ENCODE results near the gene RMC1. TPM values are rescaled to one million over a fixed set of nuclear protein-coding genes. Genes with fewer than 3 reads are reported as not detected.
A peak's percentile ranks its signal among the peaks of the same experiment; 100 is the strongest.
"Not testable (repeated sequence)": the region's sequence is repeated elsewhere in the genome, so short reads cannot be mapped to it uniquely, and the experiment has no call there.

Gene RMC1
- total RNA-seq, 1 experiment from 2014 or later = 31.0 TPM

GRCh38 chr18:23506393-23506792 lies 3.1 kb downstream of the RMC1 start:
- Mint-ChIP-seq H3K36me3 (ENCODE audit: insufficient read depth, unreplicated experiment) (peaks cover 41% of the 10 kb centered on the region), H3K9me3 (ENCODE audit: low read depth, unreplicated experiment) (no peaks in the 10 kb centered on the region), H3K27me3 (ENCODE audit: unreplicated experiment) (no peaks in the 10 kb centered on the region), H3K27ac (ENCODE audit: unreplicated experiment) (no peak overlapping the region), H3K4me3 (ENCODE audit: low read depth, unreplicated experiment) (no peak overlapping the region), H3K4me1 (ENCODE audit: low read depth, unreplicated experiment) (peaks cover 17% of the 10 kb centered on the region)
- CTCF ChIA-PET = no interaction called here
- DNase-seq = no peak
- no TSS peak for BruUV-seq (replicated peaks)
- intact Hi-C loops (cut with micrococcal nuclease; ENCODE audit: unreplicated experiment) = no loop called here
- no peak for TF ChIP-seq CTCF (IDR thresholded peaks at IDR 0.05; ENCODE audit: unreplicated experiment)

- BruUV-seq (replicated peaks); intact Hi-C loops (cut with micrococcal nuclease; ENCODE audit: unreplicated experiment); H3K4me1 Mint-ChIP-seq (ENCODE audit: low read depth, unreplicated experiment); H3K9me3 Mint-ChIP-seq (ENCODE audit: low read depth, unreplicated experiment); H3K4me3 Mint-ChIP-seq (ENCODE audit: low read depth, unreplicated experiment); H3K27ac Mint-ChIP-seq (ENCODE audit: unreplicated experiment); H3K27me3 Mint-ChIP-seq (ENCODE audit: unreplicated experiment); DNase-seq: not testable (repeated sequence)
- CTCF ChIA-PET = interaction anchor here (0.5 kb wide), 1 partner anchor 37 kb away, joined by 8 read pairs; no protein-coding TSS in a partner anchor
- peaks cover 23% of the 10 kb centered on the region for H3K36me3 Mint-ChIP-seq (ENCODE audit: insufficient read depth, unreplicated experiment)
Measured at GRCh38 chr18:23510923-23511322, 7.6 kb downstream of the RMC1 start.

- BruUV-seq (replicated peaks); H3K27me3 Mint-ChIP-seq (ENCODE audit: unreplicated experiment); intact Hi-C loops (cut with micrococcal nuclease; ENCODE audit: unreplicated experiment); H3K9me3 Mint-ChIP-seq (ENCODE audit: low read depth, unreplicated experiment); H3K4me1 Mint-ChIP-seq (ENCODE audit: low read depth, unreplicated experiment); H3K4me3 Mint-ChIP-seq (ENCODE audit: low read depth, unreplicated experiment); DNase-seq; H3K27ac Mint-ChIP-seq (ENCODE audit: unreplicated experiment): not testable (repeated sequence)
- CTCF ChIA-PET = interaction anchor here (0.7 kb wide), 1 partner anchor 50 kb away, joined by 5 read pairs; no protein-coding TSS in a partner anchor
- H3K36me3 Mint-ChIP-seq (ENCODE audit: insufficient read depth, unreplicated experiment) = peaks cover 28% of the 10 kb centered on the region
Measured at GRCh38 chr18:23512216-23512615, 8.9 kb downstream of the RMC1 start.

GRCh38 chr18:23512641-23513040 lies 9.3 kb downstream of the RMC1 start:
- no TSS peak for BruUV-seq (replicated peaks)
- no peak for DNase-seq
- H3K36me3 Mint-ChIP-seq (ENCODE audit: insufficient read depth, unreplicated experiment) = peaks cover 32% of the 10 kb centered on the region
- H3K4me3 Mint-ChIP-seq (ENCODE audit: low read depth, unreplicated experiment) = no peak overlapping the region
- TF ChIP-seq CTCF (IDR thresholded peaks at IDR 0.05; ENCODE audit: unreplicated experiment) = no peak
- H3K4me1 Mint-ChIP-seq (ENCODE audit: low read depth, unreplicated experiment) = peaks cover 8% of the 10 kb centered on the region
- H3K9me3 Mint-ChIP-seq (ENCODE audit: low read depth, unreplicated experiment) = no peaks in the 10 kb centered on the region
- intact Hi-C loops (cut with micrococcal nuclease; ENCODE audit: unreplicated experiment) = no loop called here
- H3K27me3 Mint-ChIP-seq (ENCODE audit: unreplicated experiment) = no peaks in the 10 kb centered on the region
- CTCF ChIA-PET = no interaction called here
- no peak overlapping the region for H3K27ac Mint-ChIP-seq (ENCODE audit: unreplicated experiment)

- peaks cover 44% of the 10 kb centered on the region for H3K36me3 Mint-ChIP-seq (ENCODE audit: insufficient read depth, unreplicated experiment)
- no peaks in the 10 kb centered on the region for H3K27me3 Mint-ChIP-seq (ENCODE audit: unreplicated experiment)
- peak; percentile 88 for TF ChIP-seq CTCF (IDR thresholded peaks at IDR 0.05; ENCODE audit: unreplicated experiment)
- intact Hi-C loops (cut with micrococcal nuclease; ENCODE audit: unreplicated experiment) = loop anchor here (1.0 to 5.0 kb wide), 3 partner anchors 71 to 296 kb away; partner anchors contain the start of gene NPC1
- H3K4me3 Mint-ChIP-seq (ENCODE audit: low read depth, unreplicated experiment) = no peak overlapping the region
- H3K27ac Mint-ChIP-seq (ENCODE audit: unreplicated experiment) = no peak overlapping the region
- BruUV-seq (replicated peaks) = no TSS peak
- H3K9me3 Mint-ChIP-seq (ENCODE audit: low read depth, unreplicated experiment) = no peaks in the 10 kb centered on the region
- peaks cover 8% of the 10 kb centered on the region for H3K4me1 Mint-ChIP-seq (ENCODE audit: low read depth, unreplicated experiment)
- peak; percentile 79 for DNase-seq
- CTCF ChIA-PET = interaction anchor here (0.6 to 1.2 kb wide), 4 partner anchors 18 to 484 kb away, joined by 3 read pairs; no protein-coding TSS in a partner anchor
Measured at GRCh38 chr18:23515911-23516546, 12.7 kb downstream of the RMC1 start.

Data from Calu3 (cell line).